ENCODE data around the gene CTSW.

DNA sequence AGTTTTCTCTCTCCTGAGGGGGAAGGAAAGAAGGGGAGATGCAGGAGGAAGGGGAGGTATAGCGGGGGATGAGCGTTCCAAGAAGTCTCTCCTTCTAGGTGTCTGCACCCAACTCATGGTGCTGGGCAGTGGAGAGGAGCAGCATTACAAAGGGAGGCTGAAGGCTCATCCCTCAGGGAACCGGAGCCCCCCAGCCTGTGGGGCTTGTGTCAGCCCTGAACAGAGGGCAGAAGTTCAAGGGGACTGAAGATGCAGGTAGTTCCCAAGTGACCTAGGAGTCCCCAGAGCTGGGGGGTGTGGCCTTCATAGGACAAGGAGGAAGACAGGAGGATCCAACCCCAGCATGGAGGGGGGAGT is 37.4 kb downstream of the CTSW start:
- TF ChIP-seq, protein P1, sequence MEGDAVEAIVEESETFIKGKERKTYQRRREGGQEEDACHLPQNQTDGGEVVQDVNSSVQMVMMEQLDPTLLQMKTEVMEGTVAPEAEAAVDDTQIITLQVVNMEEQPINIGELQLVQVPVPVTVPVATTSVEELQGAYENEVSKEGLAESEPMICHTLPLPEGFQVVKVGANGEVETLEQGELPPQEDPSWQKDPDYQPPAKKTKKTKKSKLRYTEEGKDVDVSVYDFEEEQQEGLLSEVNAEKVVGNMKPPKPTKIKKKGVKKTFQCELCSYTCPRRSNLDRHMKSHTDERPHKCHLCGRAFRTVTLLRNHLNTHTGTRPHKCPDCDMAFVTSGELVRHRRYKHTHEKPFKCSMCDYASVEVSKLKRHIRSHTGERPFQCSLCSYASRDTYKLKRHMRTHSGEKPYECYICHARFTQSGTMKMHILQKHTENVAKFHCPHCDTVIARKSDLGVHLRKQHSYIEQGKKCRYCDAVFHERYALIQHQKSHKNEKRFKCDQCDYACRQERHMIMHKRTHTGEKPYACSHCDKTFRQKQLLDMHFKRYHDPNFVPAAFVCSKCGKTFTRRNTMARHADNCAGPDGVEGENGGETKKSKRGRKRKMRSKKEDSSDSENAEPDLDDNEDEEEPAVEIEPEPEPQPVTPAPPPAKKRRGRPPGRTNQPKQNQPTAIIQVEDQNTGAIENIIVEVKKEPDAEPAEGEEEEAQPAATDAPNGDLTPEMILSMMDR (conservative IDR thresholded peaks at IDR 0.05; ENCODE audit: low read depth, low read length) = no peak
- TF ChIP-seq POLR2A (IDR thresholded peaks at IDR 0.05; ENCODE audit: low read depth, low read length) (no peak), CEBPB (IDR thresholded peaks at IDR 0.05; ENCODE audit: low read depth, low read length) (no peak), SMC3 (IDR thresholded peaks at IDR 0.05; ENCODE audit: low read depth, low read length) (no peak), BHLHE40 (IDR thresholded peaks at IDR 0.05; ENCODE audit: low read depth, low read length) (no peak), FOS (IDR thresholded peaks at IDR 0.05; ENCODE audit: low read depth, low read length) (no peak), MXI1 (IDR thresholded peaks at IDR 0.05; ENCODE audit: borderline replicate concordance, low read depth, low read length) (no peak), RAD21 (IDR thresholded peaks at IDR 0.05; ENCODE audit: low read length) (no peak), USF2 (IDR thresholded peaks at IDR 0.05; ENCODE audit: low read depth, low read length) (no peak), MAFK (IDR thresholded peaks at IDR 0.05; ENCODE audit: low read depth, low read length) (no peak), RFX5 (IDR thresholded peaks at IDR 0.05; ENCODE audit: low read depth, low read length) (no peak), RCOR1 (IDR thresholded peaks at IDR 0.05; ENCODE audit: insufficient replicate concordance, low read length) (no peak)

Data from IMR-90 (cell line).